HG03520 (cell line): ENCODE measurements around the gene MRPS17.
"Not testable (repeated sequence)": the region's sequence is repeated elsewhere in the genome, so short reads cannot be mapped to it uniquely, and the experiment has no call there.

Experiments used
- ATAC-seq: cut with Tn5 transposase; IDR thresholded peaks from one replicate; pipeline ENCODE4 v1.9.1; 2021; ENCODE audit warnings: mild to moderate bottlenecking, moderate library complexity; ENCODE audit not compliant: unreplicated experiment

MRPS17 gene

DNA sequence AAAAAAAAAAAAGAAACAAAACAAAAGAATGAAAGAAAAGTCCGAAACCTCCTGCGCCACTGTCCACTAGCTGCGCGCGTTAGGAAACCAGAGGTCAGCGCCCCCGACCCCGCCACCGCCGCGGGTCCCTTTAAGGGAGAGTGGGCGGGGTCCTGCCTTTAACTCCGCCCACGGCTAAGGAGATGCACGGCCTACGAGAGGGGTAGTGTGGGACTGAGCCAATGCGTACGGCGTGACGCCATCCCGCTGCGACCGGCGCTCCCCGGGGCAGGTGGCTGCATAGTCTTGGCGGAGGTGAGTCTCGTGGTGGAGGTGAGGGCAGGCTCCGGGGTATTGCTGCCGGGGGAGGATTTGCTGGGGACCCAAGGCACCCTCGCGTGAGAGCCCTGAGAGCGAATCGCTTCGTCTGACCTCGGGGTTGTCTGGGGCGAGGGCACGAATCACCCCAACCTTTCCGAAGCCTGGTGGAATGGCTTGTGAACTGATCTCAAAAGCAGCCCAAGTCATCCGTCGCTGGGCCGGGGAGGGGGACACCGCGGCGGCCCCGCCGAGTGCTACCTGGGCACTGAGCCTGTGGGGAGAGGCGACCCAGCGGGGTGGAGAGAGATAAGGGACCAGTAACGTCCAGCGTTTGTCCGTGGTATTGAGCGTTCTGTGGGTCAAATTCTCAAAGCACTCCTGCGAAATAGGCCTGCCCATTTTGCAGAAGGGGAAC is at the start of gene MRPS17:
Gene MRPS17 (plus strand): TSS at position 241 of the 715 bp plus-strand sequence. CDS start 1,319 bp downstream, outside the sequence.
- peak; percentile 100 for ATAC-seq

DNA sequence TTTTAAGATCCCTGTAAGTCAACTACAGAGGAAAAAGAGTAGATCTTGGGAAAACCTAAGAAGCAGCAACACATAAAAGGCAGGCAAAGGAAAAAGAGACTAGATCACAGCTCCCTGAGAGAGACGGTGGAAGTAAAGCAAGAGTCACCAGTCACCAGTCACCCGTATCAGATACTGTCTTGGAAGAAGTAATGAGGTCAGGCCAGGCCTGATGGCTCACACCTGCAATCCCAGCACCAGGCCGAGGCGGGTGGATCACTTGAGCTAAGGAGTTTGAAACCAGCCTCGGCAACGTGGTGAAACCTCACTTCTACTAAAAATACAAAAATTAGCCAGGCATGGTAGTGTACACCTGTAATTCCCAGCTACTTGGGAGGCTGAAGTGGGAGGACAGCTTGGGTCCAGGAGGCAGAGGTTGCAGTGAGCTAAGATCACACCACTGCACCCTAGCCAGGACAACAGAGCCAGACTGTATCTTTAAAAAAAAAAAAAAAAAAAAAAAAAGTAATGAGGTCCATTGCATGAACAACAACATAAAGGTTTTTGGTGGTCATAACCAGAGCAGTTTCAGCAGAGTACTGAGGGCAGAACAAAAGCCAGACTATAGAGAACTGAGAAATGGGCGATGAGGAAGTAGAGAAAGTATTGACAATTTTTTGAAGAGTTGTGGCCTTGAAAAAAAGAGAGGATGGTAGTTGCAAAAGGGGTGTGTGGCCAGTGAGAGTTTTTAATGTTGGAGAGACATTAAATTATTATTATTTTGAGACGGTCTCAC is 47.5 kb upstream of the MRPS17 start:
- peak; percentile 99 for ATAC-seq

DNA sequence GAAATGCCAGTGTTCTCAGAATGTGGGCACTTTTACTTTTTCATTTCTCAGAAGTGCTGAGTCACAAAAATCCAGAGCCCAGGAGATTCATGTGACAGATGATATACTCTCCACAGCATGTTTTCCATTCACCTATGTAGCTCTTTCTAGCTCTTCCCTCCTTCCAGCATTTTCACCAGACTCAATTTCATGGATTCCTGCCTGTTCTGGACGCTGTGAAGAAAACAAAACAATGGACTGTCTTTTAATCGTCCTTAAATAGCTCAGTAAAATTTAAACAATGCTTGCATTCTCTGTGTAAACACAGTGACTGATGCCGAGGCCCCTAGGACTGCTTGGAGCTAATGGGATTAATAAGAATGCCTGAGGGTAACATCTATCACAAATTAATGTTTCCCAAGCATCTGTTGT is 38.9 kb upstream of the MRPS17 start:
- ATAC-seq = no peak

- ATAC-seq = no peak
Measured at GRCh38 chr7:55917771-55918170, 33.9 kb upstream of the MRPS17 start.

DNA sequence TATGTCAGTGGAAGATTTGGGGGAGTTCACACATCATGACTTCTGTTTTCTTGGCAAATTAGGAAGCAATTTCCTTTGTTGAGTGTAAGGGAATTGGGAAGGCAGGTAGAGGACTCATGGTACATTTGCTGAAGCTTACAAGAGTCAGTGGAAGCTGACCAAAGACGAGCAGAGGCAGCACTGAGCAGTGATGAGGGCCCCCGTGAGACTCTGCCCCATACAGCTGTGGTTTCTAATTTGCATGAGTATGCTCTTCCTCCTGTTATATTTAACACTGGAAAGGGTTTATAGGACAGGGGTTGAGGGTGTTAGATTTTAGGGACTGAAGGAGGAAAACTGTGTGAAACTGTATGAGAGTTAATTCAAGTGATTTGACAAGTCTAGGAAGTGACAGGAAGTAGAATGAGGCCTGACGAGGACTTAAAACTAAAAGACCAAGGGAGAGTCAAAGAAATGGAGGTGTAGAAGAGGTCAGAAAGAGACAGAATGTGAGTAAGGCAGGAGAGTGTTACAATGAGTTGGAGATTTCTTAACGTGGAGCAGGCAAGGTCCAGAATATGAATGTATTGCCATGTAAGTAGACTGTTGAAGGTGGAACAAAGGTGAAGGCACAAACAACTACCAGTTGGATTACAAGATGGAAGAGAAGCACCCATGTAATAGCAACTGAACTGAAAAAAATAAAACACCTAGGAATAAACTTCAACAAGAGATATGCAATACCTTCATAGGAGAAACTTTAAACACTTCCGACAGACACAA is 23.5 kb upstream of the MRPS17 start:
- ATAC-seq = no peak

DNA sequence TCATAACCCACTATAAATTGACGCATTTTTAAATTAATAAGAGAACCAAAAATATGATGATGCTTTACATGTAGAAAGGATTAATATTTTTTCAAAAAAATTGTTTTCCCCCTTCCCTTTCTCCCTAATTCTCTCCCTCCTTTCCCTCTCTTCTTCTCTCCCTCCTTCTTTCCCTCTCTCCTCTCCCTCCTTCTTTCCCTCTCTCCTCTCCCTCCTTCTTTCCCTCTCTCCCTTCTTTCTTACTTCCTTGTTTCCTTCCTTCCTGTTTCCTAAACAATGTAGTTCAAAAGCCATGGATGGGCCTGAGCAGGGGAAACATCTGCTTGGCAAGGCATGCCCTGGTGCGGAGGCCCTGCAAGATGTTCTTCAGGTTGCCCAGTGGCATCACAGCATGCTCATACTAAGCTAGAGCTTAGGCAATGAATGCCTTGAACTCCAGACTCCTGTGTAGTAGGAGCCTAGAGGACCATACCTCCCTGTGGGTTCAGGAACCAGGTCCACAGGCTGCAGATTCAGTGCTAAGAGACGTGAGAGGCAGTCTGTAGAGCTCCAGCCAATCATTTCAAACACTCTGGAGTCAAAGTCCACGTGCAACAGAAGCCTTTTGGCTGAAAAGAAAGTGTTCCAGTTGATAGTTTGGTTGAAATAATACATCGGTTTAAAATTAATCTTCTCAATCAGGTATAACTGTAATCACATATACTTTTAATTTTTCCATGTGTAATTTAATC is 20.1 kb upstream of the MRPS17 start:
- ATAC-seq = no peak

GRCh38 chr7:55939514-55940123 is 12.1 kb upstream of the MRPS17 start:
- ATAC-seq = no peak

DNA sequence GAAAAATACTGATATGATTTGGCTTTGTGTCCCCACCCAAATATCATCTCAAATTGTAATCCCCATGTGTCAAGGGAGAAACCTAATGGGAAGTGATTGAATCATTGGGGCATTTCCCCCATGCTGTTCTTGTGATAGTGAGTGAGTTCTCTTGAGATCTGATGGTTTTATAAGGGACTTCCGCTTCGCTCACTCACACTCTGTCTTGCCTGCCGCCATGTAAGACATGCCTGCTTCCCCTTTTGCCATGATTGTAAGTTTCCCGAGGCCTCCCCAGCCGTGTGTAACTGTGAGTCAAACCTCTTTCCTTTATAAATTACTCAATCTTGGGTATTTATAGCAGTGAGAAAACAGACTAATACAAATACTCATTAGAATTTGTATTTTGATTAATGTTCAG is 5.1 kb upstream of the MRPS17 start:
- no peak for ATAC-seq

- ATAC-seq = not testable (repeated sequence)
Measured at GRCh38 chr7:55952352-55952671, 635 bp downstream of the MRPS17 start.

- ATAC-seq = no peak
Measured at GRCh38 chr7:55953707-55954475, 2.2 kb downstream of the MRPS17 start.

DNA sequence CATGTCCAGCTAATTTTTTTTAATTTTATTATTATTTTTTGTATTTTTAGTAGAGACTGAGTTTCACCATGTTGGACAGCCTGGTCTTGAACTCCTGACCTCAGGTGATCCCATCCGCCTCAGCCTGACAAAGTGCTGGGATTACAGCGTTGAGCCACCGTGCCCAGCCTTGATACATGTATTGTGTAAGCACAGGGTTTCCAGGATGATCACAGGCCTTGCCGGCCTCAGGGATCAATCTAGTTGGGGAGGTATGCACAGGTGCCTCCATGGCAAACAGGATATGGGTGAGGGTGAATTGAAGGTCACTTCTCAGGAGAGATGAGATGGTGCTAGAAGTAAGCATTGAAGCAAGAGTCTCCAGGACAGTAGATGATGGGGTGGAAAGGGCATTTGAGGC is 5.5 kb downstream of the MRPS17 start:
- no peak for ATAC-seq

DNA sequence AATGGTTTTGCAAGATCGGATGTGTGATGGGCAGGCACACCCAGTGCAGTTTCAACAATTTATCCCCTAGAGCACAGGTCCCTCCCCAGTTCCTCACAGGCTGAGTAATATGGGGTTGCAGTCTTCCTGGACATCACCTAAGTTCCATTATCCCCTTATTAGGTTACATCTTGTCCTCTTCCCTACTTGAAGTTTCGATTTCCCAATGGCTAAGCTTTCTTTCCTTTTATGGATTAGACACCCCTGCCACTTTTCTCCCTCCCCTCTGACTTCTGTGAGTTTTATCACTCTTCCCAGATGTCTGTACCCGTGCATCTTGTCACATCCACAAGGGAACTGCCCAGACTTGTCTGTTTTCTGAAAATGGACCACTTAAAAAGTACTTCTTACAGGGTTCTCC is 10.3 kb downstream of the MRPS17 start:
- no peak for ATAC-seq

- no peak for ATAC-seq
Measured at GRCh38 chr7:55963584-55964168, 12.0 kb downstream of the MRPS17 start.

- peak; percentile 79 for ATAC-seq
Measured at GRCh38 chr7:55964261-55965099, 12.8 kb downstream of the MRPS17 start, which contains the start of gene NIPSNAP2. TSS of gene NIPSNAP2 (plus strand) at chr7:55964585. CDS start at chr7:55964610, 25 bp downstream.

- ATAC-seq = no peak
Measured at GRCh38 chr7:55965100-55965470, 13.4 kb downstream of the MRPS17 start.

GRCh38 chr7:55965805-55966421 is 14.2 kb downstream of the MRPS17 start:
- ATAC-seq = no peak

- ATAC-seq = no peak
Measured at GRCh38 chr7:55966851-55967250, 15.2 kb downstream of the MRPS17 start.

- ATAC-seq = no peak
Measured at GRCh38 chr7:55969391-55969790, 17.7 kb downstream of the MRPS17 start.
